ENCODE results near the gene ILDR1.

The ILDR1 gene

DNA sequence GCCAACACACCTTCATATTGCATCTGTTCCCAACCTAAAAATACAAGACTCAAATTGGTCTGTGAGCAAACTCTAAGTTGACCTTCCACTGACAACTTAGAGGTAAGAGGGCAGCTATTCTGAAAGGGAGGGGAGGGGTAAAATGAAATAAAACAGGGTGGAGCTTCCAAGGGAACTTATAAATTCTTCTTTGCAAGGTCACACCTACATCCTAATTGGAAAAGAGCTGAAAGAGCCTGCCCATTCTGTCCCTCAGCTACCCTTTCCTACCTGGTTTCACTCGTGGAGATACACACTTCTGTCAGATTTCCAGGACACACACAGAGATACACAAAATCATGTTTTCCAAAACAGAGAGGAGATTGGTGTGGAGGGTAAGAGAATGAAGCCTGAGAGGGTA lies 1.0 kb downstream of the ILDR1 start:
- H3K4me3 ChIP-seq (ENCODE audit: control insufficient read depth, low read depth, low read length), result no peak overlapping the region
- DNase-seq (ENCODE audit: low read depth), result no peak
- TF ChIP-seq, protein P1, sequence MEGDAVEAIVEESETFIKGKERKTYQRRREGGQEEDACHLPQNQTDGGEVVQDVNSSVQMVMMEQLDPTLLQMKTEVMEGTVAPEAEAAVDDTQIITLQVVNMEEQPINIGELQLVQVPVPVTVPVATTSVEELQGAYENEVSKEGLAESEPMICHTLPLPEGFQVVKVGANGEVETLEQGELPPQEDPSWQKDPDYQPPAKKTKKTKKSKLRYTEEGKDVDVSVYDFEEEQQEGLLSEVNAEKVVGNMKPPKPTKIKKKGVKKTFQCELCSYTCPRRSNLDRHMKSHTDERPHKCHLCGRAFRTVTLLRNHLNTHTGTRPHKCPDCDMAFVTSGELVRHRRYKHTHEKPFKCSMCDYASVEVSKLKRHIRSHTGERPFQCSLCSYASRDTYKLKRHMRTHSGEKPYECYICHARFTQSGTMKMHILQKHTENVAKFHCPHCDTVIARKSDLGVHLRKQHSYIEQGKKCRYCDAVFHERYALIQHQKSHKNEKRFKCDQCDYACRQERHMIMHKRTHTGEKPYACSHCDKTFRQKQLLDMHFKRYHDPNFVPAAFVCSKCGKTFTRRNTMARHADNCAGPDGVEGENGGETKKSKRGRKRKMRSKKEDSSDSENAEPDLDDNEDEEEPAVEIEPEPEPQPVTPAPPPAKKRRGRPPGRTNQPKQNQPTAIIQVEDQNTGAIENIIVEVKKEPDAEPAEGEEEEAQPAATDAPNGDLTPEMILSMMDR (IDR thresholded peaks at IDR 0.05; ENCODE audit: control insufficient read depth, insufficient read depth, low read depth, low read length, missing control alignments), result no peak

DNA sequence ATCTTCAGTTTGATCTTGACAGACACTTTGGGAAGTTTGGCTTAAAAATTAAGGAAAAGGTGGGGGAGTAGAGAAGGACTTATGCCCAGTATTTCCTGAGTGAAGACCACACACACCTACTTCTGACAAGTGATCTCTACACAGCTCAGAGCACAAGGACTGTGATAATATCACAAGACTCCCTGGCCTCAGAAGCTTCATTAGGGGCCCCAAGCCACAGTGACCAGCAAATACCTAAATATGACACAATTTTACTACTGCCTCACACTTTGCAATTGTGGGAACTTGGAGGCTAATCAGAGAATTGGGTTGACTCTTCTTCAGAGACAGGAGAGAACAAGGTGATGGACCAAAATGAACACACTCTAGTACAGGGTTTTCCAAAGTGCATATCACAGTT lies 2.6 kb downstream of the ILDR1 start:
- no peak for DNase-seq (ENCODE audit: low read depth)
- H3K4me3 ChIP-seq (ENCODE audit: control insufficient read depth, low read depth, low read length), result no peak overlapping the region
- TF ChIP-seq, protein P1 (IDR thresholded peaks at IDR 0.05; ENCODE audit: control insufficient read depth, insufficient read depth, low read depth, low read length, missing control alignments), result no peak

DNA sequence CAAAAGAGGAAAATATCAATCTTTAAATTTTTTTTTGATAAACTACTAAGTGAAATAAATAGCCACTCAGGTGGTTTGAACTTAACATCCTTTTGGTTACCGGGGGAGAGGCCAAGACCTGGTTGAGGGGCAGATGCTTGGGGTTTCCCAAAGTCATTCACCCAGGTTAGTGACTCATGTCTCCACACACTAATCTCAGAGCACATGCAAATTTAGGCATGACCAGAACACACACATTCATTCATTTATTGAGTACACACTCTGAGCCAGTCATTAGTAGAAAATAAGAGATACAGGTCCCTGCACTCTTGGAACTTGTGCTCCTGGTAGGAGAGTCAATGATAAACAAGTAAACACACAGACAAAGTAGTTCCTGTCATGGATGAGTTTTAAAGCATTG lies 7.3 kb downstream of the ILDR1 start:
- no peak for DNase-seq (ENCODE audit: low read depth)

DNA sequence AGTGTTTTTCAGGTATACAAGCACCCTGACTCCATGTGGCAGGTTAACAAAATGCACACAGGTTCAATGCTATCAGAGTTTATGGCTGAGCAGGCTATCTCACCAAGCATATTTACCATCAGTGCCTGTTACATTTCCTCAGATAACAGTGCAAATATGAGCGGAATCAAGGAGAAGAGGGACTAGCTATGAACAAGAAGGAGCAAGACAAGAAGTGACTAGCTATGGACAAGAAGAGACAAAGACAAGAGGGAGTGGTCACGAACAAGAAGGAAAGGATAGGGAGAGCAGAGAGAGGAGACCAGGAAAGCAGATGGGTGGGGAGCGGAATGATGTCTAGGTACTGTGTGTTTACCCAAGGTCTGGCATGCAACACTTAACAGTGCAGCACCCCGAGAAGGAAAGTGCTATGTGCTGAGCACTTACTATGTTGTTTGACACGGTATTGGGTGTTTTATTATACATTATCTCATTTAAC lies 8.6 kb downstream of the ILDR1 start:
- TF ChIP-seq, protein P1 (IDR thresholded peaks at IDR 0.05; ENCODE audit: control insufficient read depth, insufficient read depth, low read depth, low read length, missing control alignments), result no peak
- H3K4me3 ChIP-seq (ENCODE audit: control insufficient read depth, low read depth, low read length), result no peak overlapping the region
- DNase-seq (ENCODE audit: low read depth), result no peak

More for the DNA sequence above, 7.3 kb downstream of the ILDR1 start:
- no peak overlapping the region for H3K4me3 ChIP-seq (ENCODE audit: control insufficient read depth, low read depth, low read length)
- TF ChIP-seq, protein P1 (IDR thresholded peaks at IDR 0.05; ENCODE audit: control insufficient read depth, insufficient read depth, low read depth, low read length, missing control alignments), result no peak

DNA sequence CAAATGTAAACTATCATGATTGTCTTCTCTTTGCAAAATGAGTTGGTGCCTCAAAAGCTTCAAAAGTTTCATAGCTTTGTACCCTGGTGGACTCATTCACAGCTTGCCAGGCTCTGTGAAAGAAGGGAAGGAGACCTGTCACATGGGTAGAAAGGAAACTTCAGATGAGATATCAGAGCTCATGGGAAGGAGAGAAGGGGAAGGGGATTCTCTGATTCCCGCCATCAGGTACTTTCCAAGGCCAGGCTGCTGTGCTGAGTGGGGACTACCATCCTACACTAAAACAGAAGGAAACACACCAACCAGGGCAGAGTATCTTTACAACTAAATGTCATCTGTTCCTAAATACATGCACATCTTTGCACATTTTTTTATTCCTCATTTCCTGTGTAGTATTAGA lies 9.2 kb downstream of the ILDR1 start:
- no peak for DNase-seq (ENCODE audit: low read depth)
- H3K4me3 ChIP-seq (ENCODE audit: control insufficient read depth, low read depth, low read length), result no peak overlapping the region
- TF ChIP-seq, protein P1 (IDR thresholded peaks at IDR 0.05; ENCODE audit: control insufficient read depth, insufficient read depth, low read depth, low read length, missing control alignments), result no peak

DNA sequence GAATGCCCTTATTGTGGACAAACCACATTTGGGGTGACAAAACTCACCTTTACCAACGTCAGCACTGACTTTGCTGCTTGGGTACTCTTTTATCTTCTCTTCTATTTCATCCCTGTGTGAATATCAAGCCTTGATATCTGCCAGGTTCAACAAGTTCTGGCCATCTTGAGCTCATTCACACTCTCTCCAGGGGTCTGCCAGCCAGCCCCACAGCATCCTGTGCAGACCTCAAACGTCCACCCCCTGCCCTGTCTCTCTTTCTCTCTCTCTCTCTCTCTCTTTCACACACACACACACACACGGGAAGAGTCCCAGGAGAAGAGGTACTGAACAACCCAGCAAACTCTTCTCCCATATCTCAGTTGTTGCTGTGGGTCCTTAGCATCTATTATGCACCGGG lies 10.7 kb downstream of the ILDR1 start:
- no peak for DNase-seq (ENCODE audit: low read depth)
- TF ChIP-seq, protein P1 (IDR thresholded peaks at IDR 0.05; ENCODE audit: control insufficient read depth, insufficient read depth, low read depth, low read length, missing control alignments), result no peak
- H3K4me3 ChIP-seq (ENCODE audit: control insufficient read depth, low read depth, low read length), result no peak overlapping the region

DNA sequence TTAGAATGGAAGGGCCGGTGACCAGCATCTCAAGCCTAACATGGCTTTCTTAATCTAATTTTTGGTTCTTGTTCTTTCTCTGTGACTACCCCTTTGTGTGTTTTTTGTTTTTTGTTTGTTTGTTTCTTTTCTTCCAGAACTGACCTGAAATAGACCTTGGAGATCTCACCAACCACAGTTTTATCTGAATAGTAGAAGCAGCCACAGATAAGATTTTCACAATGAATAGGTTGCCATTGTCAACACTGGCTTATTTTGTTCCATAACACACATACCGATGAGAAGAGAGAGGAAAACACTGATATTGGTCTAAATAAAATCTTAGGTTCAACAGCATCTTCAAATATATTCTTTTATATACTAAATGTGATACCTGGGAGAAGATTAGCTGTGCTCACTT lies 11.5 kb downstream of the ILDR1 start:
- H3K4me3 ChIP-seq (ENCODE audit: control insufficient read depth, low read depth, low read length), result no peak overlapping the region
- DNase-seq (ENCODE audit: low read depth), result no peak
- TF ChIP-seq, protein P1 (IDR thresholded peaks at IDR 0.05; ENCODE audit: control insufficient read depth, insufficient read depth, low read depth, low read length, missing control alignments), result no peak
